Measurements from ENCODE around the gene MIGA2. TPM values are rescaled to one million over a fixed set of nuclear protein-coding genes. Genes with fewer than 3 reads are reported as not detected.

MIGA2 gene
- total RNA-seq, 1 donor from 2014 or later, result 27.5 TPM

DNA sequence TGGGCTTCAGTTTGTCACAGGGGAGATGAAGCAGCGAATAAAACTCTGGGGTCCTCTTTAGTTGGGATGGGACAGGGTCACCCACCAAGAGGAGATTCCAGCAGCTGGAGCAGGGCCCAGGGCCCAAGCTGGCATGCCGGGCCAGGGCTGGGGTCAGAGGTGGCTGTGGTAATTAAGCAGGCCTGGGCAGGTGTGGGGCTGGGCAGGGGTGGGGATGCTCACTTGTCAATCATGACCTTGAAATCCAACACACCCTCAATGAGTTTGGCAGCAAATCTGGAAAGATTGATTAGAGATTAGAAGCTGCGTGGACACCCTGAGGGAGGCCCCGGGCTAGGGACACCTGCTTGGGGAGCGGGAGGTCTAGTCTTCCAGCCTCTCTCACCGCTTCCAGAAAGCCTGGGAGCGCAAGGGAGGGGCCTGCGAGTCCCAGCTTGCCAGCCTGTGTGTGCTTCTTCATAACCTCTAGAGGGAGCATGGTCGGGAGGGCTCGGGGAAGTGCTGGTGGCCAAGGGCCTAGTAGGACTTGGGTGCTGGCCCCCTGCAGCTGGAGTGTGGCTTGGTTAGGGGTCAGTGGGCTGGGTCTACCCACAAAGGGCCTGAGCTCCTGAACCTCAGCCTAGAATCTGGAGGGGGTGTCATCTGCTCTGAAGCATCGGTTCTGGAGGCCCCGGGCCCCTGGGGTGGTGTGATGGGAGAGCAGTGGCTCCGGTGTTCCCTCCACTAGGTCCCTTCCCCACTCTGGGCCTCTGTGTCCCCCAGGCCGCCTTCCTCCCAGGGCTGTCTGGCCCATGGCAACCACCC is 66.6 kb downstream of the MIGA2 start:
- Mint-ChIP-seq H3K9me3 (ENCODE audit: unreplicated experiment) (no peaks in the 10 kb centered on the region), H3K27ac (ENCODE audit: unreplicated experiment) (no peak overlapping the region), H3K36me3 (ENCODE audit: unreplicated experiment) (peaks cover 16% of the 10 kb centered on the region), H3K27me3 (ENCODE audit: unreplicated experiment) (no peaks in the 10 kb centered on the region), H3K4me1 (ENCODE audit: unreplicated experiment) (no peaks in the 10 kb centered on the region), H3K4me3 (ENCODE audit: unreplicated experiment) (no peak overlapping the region)
- TF ChIP-seq, protein P1, sequence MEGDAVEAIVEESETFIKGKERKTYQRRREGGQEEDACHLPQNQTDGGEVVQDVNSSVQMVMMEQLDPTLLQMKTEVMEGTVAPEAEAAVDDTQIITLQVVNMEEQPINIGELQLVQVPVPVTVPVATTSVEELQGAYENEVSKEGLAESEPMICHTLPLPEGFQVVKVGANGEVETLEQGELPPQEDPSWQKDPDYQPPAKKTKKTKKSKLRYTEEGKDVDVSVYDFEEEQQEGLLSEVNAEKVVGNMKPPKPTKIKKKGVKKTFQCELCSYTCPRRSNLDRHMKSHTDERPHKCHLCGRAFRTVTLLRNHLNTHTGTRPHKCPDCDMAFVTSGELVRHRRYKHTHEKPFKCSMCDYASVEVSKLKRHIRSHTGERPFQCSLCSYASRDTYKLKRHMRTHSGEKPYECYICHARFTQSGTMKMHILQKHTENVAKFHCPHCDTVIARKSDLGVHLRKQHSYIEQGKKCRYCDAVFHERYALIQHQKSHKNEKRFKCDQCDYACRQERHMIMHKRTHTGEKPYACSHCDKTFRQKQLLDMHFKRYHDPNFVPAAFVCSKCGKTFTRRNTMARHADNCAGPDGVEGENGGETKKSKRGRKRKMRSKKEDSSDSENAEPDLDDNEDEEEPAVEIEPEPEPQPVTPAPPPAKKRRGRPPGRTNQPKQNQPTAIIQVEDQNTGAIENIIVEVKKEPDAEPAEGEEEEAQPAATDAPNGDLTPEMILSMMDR (IDR thresholded peaks at IDR 0.05), result peak; percentile 52
- no peak for DNase-seq (ENCODE audit: extremely low spot score, unreplicated experiment)

DNA sequence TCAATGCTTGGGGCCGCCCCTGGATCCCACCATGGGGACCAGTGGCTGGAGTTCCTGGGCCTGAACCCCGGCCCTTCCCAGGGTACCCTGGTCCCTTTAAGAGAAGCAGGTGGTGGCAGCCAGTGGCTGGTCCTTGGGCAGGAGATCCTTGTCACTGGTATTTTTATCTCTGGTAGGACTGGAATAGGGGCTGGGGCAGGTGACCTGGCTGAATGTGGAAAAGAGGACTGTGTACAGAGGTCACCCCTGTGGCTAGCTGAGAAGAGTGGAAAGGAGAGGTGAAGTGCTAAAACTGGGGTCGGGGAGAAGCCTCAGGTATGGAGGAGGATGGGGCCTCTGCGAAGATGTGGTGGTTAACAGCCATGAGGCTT is 67.2 kb downstream of the MIGA2 start:
- Mint-ChIP-seq H3K4me3 (ENCODE audit: unreplicated experiment) (no peak overlapping the region), H3K27ac (ENCODE audit: unreplicated experiment) (no peak overlapping the region), H3K36me3 (ENCODE audit: unreplicated experiment) (peaks cover 11% of the 10 kb centered on the region), H3K27me3 (ENCODE audit: unreplicated experiment) (no peaks in the 10 kb centered on the region), H3K4me1 (ENCODE audit: unreplicated experiment) (peaks cover under 1% of the 10 kb centered on the region), H3K9me3 (ENCODE audit: unreplicated experiment) (no peaks in the 10 kb centered on the region)
- DNase-seq (ENCODE audit: extremely low spot score, unreplicated experiment), result no peak
- TF ChIP-seq, protein P1 (IDR thresholded peaks at IDR 0.05), result no peak

DNA sequence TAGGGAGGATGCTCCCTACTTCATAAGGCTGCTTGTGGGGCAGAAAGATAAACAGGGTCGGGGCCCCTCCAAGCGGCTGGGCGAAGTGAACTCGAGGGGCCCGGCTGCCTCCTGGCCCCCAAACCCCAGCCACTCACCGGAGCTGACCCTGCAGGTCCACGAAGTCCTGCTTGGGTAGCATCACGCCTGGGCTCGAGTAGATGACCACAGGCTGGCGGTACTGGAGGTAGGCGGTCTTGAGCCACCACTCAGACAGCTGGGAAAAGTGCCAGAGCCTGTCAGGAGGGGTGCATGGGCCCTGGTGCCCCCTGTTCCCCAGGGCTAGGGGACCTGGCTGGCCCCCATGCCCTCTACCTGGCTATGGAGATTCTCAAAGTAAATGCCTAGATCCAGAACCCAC is 67.6 kb downstream of the MIGA2 start:
- H3K4me1 Mint-ChIP-seq (ENCODE audit: unreplicated experiment), result peaks cover 6% of the 10 kb centered on the region
- peaks cover 11% of the 10 kb centered on the region for H3K36me3 Mint-ChIP-seq (ENCODE audit: unreplicated experiment)
- no peaks in the 10 kb centered on the region for H3K27me3 Mint-ChIP-seq (ENCODE audit: unreplicated experiment)
- H3K9me3 Mint-ChIP-seq (ENCODE audit: unreplicated experiment), result no peaks in the 10 kb centered on the region
- H3K4me3 Mint-ChIP-seq (ENCODE audit: unreplicated experiment), result no peak overlapping the region
- TF ChIP-seq, protein P1 (IDR thresholded peaks at IDR 0.05), result no peak
- H3K27ac Mint-ChIP-seq (ENCODE audit: unreplicated experiment), result no peak overlapping the region
- no peak for DNase-seq (ENCODE audit: extremely low spot score, unreplicated experiment)

DNA sequence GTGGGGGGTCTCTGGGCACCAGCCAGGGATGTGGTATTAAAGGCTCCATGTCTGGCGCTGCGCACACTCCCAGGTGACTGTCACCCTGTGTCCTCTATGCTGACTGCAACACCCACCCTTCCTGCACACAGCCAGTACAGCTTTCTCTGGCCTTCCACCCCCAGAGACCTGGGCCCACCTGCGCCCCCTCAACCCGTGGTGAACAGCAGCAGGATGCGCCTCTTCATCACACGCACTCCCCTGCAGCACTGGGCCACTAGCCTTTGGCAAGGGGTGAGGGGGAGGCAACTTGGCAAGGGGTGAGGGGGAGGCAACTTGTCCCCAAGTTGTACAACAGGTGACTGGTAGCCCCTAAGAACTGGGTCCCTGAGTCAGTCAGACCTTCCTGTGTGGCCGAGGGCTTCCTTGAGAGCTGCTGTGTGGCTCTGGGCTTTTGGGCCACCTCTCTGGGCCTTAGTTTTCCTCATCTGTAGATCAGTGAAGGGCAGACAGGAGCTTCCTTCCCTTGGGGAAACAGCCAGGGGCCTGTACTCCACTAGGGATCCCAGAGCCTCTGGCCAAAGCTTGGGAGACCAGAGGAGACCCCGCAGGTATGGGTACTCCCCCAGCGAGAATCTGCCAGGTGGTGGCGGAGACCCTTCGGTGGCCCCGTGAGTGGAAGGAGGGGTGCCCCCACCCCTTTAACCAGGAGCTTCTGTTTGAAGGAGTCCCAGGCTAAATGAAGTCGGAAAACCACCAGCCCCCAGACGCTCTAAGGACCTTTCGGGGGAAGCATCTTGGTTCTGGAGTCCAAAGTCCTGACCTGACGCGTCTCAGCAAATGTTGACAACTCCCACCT is 69.7 kb downstream of the MIGA2 start:
- no peak overlapping the region for H3K4me3 Mint-ChIP-seq (ENCODE audit: unreplicated experiment)
- no peaks in the 10 kb centered on the region for H3K27me3 Mint-ChIP-seq (ENCODE audit: unreplicated experiment)
- H3K9me3 Mint-ChIP-seq (ENCODE audit: unreplicated experiment), result no peaks in the 10 kb centered on the region
- no peak overlapping the region for H3K27ac Mint-ChIP-seq (ENCODE audit: unreplicated experiment)
- H3K4me1 Mint-ChIP-seq (ENCODE audit: unreplicated experiment), result peaks cover 15% of the 10 kb centered on the region
- TF ChIP-seq, protein P1 (IDR thresholded peaks at IDR 0.05), result no peak
- H3K36me3 Mint-ChIP-seq (ENCODE audit: unreplicated experiment), result peaks cover 11% of the 10 kb centered on the region
- no peak for DNase-seq (ENCODE audit: extremely low spot score, unreplicated experiment)

DNA sequence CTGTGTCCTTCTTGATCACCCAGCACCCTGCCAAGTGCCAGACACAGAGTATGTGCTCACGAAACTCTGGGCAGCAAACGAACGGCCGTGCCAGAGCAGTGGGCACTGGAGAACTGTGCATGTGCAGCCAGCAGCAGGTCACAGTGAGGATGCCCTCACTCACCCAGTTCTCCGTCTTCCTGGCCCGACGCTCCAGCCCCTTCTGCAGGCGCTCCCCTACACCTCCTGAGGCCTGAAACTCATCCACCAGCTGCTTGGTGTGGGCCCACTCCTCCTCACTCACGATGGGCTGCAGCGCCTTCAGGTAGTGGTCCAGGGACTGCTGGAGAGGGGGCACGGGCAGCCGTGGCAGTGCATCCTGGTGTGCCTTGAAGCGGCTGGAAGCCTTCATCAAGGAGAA is 71.2 kb downstream of the MIGA2 start:
- TF ChIP-seq, protein P1 (IDR thresholded peaks at IDR 0.05), result no peak
- Mint-ChIP-seq H3K27me3 (ENCODE audit: unreplicated experiment) (no peaks in the 10 kb centered on the region), H3K36me3 (ENCODE audit: unreplicated experiment) (peaks cover 9% of the 10 kb centered on the region), H3K27ac (ENCODE audit: unreplicated experiment) (no peak overlapping the region), H3K9me3 (ENCODE audit: unreplicated experiment) (no peaks in the 10 kb centered on the region), H3K4me1 (ENCODE audit: unreplicated experiment) (peaks cover 23% of the 10 kb centered on the region), H3K4me3 (ENCODE audit: unreplicated experiment) (no peak overlapping the region)
- no peak for DNase-seq (ENCODE audit: extremely low spot score, unreplicated experiment)

All from osteocyte (in vitro differentiated cells).